PC-9 (cell line): Measurements from ENCODE around the gene ARHGEF37.
"Not testable (repeated sequence)": the region's sequence is repeated elsewhere in the genome, so short reads cannot be mapped to it uniquely, and the experiment has no call there.

Experiments
- CTCF ChIP-seq: fragments of 200-600 bp; sonication (generic); conservative IDR thresholded peaks from 2 replicates; pipeline ENCODE4 v1.6.1; 2017; ENCODE audit warnings: mixed run types, antibody characterized with exemption, mild to moderate bottlenecking, moderate library complexity
- EZH2 ChIP-seq: fragments of 200-600 bp; sonication (generic); IDR thresholded peaks from 2 replicates; pipeline ENCODE4 v1.8.0; 2017; ENCODE audit warnings: antibody characterized with exemption, low read depth

- not testable (repeated sequence) for TF ChIP-seq CTCF, EZH2
Measured at GRCh38 chr5:149649730-149650129, 68.4 kb downstream of the ARHGEF37 start.
